PC-3 (cell line): Measurements from ENCODE around the gene LSM2. TPM values are rescaled to one million over a fixed set of nuclear protein-coding genes. Genes with fewer than 3 reads are reported as not detected.

Experiments used
- ATAC-seq: fragments of 200-7000 bp; cut with Tn5 transposase; 2 replicates; pipeline ENCODE4 v1.9.1; 2020; ENCODE audit warnings: mild to moderate bottlenecking, moderate library complexity
- BruUV-seq: library from RNA; stranded (reverse); fragments of 400-500 nt; replicated peaks from 2 replicates; lab custom pipeline; 2021; lab: Mats Ljungman, UMichigan
- CTCF ChIA-PET: fragments of 300-600 bp; sonication (Branson Sonifier 250); formaldehyde crosslinking; loops from one replicate; lab custom pipeline; 2022; ENCODE audit warnings: antibody characterized with exemption; lab: Charles Lee
- POLR2A ChIA-PET: fragments of 300-600 bp; sonication (Branson Sonifier 250); formaldehyde crosslinking; loops from one replicate; lab custom pipeline; 2022; ENCODE audit warnings: antibody characterized with exemption; ENCODE audit not compliant: unreplicated experiment; lab: Charles Lee
- DNase-seq: peaks from one replicate; pipeline ENCODE4 v3.0.0-alpha.2; 2015
- H2AFZ ChIP-seq: fragments of 300-600 bp; sonication (generic); 2 replicates; pipeline ENCODE4 v1.6.0; 2016; ENCODE audit warnings: antibody characterized with exemption, low read length
- H3F3A ChIP-seq: fragments of 300-600 bp; sonication (generic); one replicate; pipeline ENCODE4 v1.6.0; 2017; ENCODE audit warnings: antibody characterized with exemption, low read length, control low read depth, mild to moderate bottlenecking; ENCODE audit not compliant: unreplicated experiment
- H3K27ac ChIP-seq: fragments of 300-600 bp; sonication (generic); 2 replicates; pipeline ENCODE4 v1.5.1; 2016; ENCODE audit warnings: mild to moderate bottlenecking, low read length
- H3K27me3 ChIP-seq: fragments of 300-600 bp; sonication (generic); 2 replicates; pipeline ENCODE4 v1.6.1; 2016; ENCODE audit warnings: low read length, mixed read lengths
- H3K36me3 ChIP-seq: fragments of 300-600 bp; sonication (generic); 2 replicates; pipeline ENCODE4 v1.6.1; 2016; ENCODE audit warnings: low read depth, mixed run types, low read length, mixed read lengths
- H3K4me1 ChIP-seq: fragments of 300-600 bp; sonication (generic); 2 replicates; pipeline ENCODE4 v1.5.1; 2016; ENCODE audit warnings: low read length; ENCODE audit not compliant: insufficient read depth
- H3K4me2 ChIP-seq: fragments of 300-600 bp; sonication (generic); 2 replicates; pipeline ENCODE4 v1.6.0; 2016; ENCODE audit warnings: low read length
- H3K4me3 ChIP-seq: fragments of 300-600 bp; sonication (generic); 2 replicates; pipeline ENCODE4 v1.5.1; 2016; ENCODE audit warnings: mild to moderate bottlenecking, low read length, mixed read lengths
- H3K79me2 ChIP-seq: fragments of 300-600 bp; sonication (generic); 2 replicates; pipeline ENCODE4 v1.6.1; 2017; ENCODE audit warnings: low read length, mixed read lengths
- H3K9ac ChIP-seq: fragments of 300-600 bp; sonication (generic); 2 replicates; pipeline ENCODE4 v1.6.0; 2016; ENCODE audit warnings: mild to moderate bottlenecking, low read length
- H3K9me2 ChIP-seq: fragments of 300-600 bp; sonication (generic); replicated peaks from 2 replicates; pipeline ENCODE4 v1.6.1; 2016; ENCODE audit warnings: mixed run types, low read length, mixed read lengths
- H3K9me3 ChIP-seq: fragments of 300-600 bp; sonication (generic); 2 replicates; pipeline ENCODE4 v1.6.1; 2016; ENCODE audit warnings: low read length, mixed read lengths
- H4K20me1 ChIP-seq: fragments of 300-600 bp; sonication (generic); 2 replicates; pipeline ENCODE4 v1.6.1; 2016; ENCODE audit warnings: low read length, mixed read lengths
- EZH2 ChIP-seq: fragments of 300-600 bp; sonication (generic); IDR thresholded peaks from one replicate; pipeline ENCODE4 v1.6.1; 2017; ENCODE audit warnings: antibody characterized with exemption, mild to moderate bottlenecking, low read length; ENCODE audit not compliant: unreplicated experiment
- EZH2phosphoT487 ChIP-seq: fragments of 300-600 bp; sonication (generic); IDR thresholded peaks from 2 replicates; pipeline ENCODE4 v1.6.1; 2018; ENCODE audit warnings: mild to moderate bottlenecking, antibody characterized with exemption, low read length, borderline replicate concordance
- intact Hi-C: fragments of 100-400 bp; cut with micrococcal nuclease; formaldehyde crosslinking; loops from 2 replicates; pipeline ENCODE4 v1.9.0; 2023
- total RNA-seq: library from RNA; depleted of rRNA; stranded (reverse); fragments of >200 nt; gene quantifications from 2 replicates; pipeline ENCODE4 v1.2.3, GENCODE V29; 2014
- TF ChIP-seq, protein P1 (sequence below): fragments of 300-600 bp; sonication (generic); conservative IDR thresholded peaks from 2 replicates; pipeline ENCODE4 v1.5.1; 2017; ENCODE audit warnings: antibody characterized with exemption, low read depth, mild to moderate bottlenecking, low read length

LSM2 gene
- total RNA-seq, 1 experiment from 2014 or later = 143 TPM

DNA sequence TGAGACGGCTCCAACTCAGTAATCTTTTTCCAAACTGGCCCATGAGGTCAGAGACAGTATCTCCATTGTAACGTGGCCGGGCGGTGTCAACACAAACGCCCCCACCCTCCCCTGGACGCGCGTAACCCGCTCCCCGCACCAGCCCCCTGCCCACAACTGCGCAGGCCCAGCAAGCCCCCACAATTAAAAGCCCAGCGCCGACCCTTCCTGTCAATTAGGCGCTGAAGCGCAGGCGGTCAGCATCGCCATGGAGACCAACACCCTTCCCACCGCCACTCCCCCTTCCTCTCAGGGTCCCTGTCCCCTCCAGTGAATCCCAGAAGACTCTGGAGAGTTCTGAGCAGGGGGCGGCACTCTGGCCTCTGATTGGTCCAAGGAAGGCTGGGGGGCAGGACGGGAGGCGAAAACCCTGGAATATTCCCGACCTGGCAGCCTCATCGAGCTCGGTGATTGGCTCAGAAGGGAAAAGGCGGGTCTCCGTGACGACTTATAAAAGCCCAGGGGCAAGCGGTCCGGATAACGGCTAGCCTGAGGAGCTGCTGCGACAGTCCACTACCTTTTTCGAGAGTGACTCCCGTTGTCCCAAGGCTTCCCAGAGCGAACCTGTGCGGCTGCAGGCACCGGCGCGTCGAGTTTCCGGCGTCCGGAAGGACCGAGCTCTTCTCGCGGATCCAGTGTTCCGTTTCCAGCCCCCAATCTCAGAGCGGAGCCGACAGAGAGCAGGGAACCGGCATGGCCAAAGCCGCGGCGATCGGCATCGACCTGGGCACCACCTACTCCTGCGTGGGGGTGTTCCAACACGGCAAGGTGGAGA, 8.5 kb upstream of the LSM2 start, which contains the start of the genes HSPA1A and HSPA1L:
Gene HSPA1A (plus strand): TSS at position 519 of the 814 bp plus-strand sequence. CDS start 214 bp downstream, at position 733.
Gene HSPA1L (minus strand): TSS at position 259 of the 814 bp plus-strand sequence. CDS start 3,311 bp downstream, outside the sequence.
- H3K27me3 ChIP-seq = no peaks in the 10 kb centered on the region
- peak within 1 kb of the TSS; percentile 87 for H3K4me3 ChIP-seq
- CTCF ChIA-PET = interaction anchor here (0.5 to 1.0 kb wide), 6 partner anchors 8 to 40 kb away, joined by 3 to 7 read pairs (median 4); partner anchors contain the start of gene LSM2
- no peaks in the 10 kb centered on the region for H3K9me3 ChIP-seq
- no peaks in the 10 kb centered on the region for H3F3A ChIP-seq
- BruUV-seq = no TSS peak
- no peaks in the 10 kb centered on the region for H3K36me3 ChIP-seq
- TF ChIP-seq EZH2phosphoT487 = no peak
- TF ChIP-seq, protein P1, sequence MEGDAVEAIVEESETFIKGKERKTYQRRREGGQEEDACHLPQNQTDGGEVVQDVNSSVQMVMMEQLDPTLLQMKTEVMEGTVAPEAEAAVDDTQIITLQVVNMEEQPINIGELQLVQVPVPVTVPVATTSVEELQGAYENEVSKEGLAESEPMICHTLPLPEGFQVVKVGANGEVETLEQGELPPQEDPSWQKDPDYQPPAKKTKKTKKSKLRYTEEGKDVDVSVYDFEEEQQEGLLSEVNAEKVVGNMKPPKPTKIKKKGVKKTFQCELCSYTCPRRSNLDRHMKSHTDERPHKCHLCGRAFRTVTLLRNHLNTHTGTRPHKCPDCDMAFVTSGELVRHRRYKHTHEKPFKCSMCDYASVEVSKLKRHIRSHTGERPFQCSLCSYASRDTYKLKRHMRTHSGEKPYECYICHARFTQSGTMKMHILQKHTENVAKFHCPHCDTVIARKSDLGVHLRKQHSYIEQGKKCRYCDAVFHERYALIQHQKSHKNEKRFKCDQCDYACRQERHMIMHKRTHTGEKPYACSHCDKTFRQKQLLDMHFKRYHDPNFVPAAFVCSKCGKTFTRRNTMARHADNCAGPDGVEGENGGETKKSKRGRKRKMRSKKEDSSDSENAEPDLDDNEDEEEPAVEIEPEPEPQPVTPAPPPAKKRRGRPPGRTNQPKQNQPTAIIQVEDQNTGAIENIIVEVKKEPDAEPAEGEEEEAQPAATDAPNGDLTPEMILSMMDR = no peak
- no peak for TF ChIP-seq EZH2
- peak; percentile 98 for DNase-seq
- peak within 1 kb of the TSS; percentile 84 for H3K27ac ChIP-seq
- H2AFZ ChIP-seq = peak within 1 kb of the TSS; percentile 76
- H4K20me1 ChIP-seq = peaks cover 24% of the 10 kb centered on the region
- H3K79me2 ChIP-seq = peaks cover 42% of the 10 kb centered on the region
- H3K9ac ChIP-seq = peak within 1 kb of the TSS; percentile 63
- POLR2A ChIA-PET = interaction anchor here (0.5 to 1.8 kb wide), 16 partner anchors 8 to 1500 kb away, joined by 3 to 54 read pairs (median 5); partner anchors contain the start of genes HSPA1B, LSM2, NEU1 and VARS1
- peak; percentile 76 for ATAC-seq
- H3K4me2 ChIP-seq = peak within 1 kb of the TSS; percentile 89
- no peaks in the 10 kb centered on the region for H3K9me2 ChIP-seq
- H3K4me1 ChIP-seq = peaks cover 22% of the 10 kb centered on the region
- intact Hi-C loops = loop anchor here (2.0 to 5.0 kb wide), 3 partner anchors 20 to 78 kb away; partner anchors contain the start of genes CLIC1 and VARS1

DNA sequence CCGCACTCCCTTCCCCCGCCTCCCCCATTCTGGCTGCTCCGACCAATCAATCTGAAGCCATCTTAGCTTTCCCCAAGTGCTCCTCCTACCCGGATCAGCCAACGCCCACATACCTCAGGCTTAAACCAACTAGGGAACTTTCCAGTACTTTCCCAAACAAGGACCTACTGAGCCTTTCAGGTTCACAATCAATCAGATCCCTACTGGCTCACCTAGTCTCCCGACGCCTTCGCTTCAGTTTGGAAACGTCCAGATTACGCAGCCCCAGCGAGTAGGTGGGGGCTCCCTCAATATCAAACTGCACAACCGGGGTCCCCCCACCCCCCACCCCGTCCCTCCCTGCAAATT, 7.9 kb upstream of the LSM2 start:
- H2AFZ ChIP-seq = peak overlapping the region; percentile 65
- ATAC-seq (peak; percentile 69), DNase-seq (peak; percentile 96)
- intact Hi-C loops = loop anchor here (2.0 to 5.0 kb wide), 3 partner anchors 20 to 77 kb away; partner anchors contain the start of genes CLIC1 and VARS1
- H3K4me2 ChIP-seq = peak overlapping the region; percentile 89
- H3K27ac ChIP-seq = peak overlapping the region; percentile 84
- H3F3A ChIP-seq = no peaks in the 10 kb centered on the region
- no peaks in the 10 kb centered on the region for H3K9me3 ChIP-seq
- peak overlapping the region; percentile 87 for H3K4me3 ChIP-seq
- H3K9ac ChIP-seq = peak overlapping the region; percentile 55
- TF ChIP-seq EZH2 (no peak), EZH2phosphoT487 (no peak)
- TF ChIP-seq, protein P1 = no peak
- H3K36me3 ChIP-seq = no peaks in the 10 kb centered on the region
- ChIA-PET POLR2A (interaction anchor here (0.5 to 1.8 kb wide), 15 partner anchors 8 to 1500 kb away, joined by 3 to 54 read pairs (median 5); partner anchors contain the start of genes GPANK1, HSPA1B, LSM2 and NEU1), CTCF (interaction anchor here (0.6 to 1.0 kb wide), 5 partner anchors 8 to 20 kb away, joined by 3 to 7 read pairs (median 4); partner anchors contain the start of gene LSM2)
- H3K4me1 ChIP-seq = peaks cover 16% of the 10 kb centered on the region
- no peaks in the 10 kb centered on the region for H3K9me2 ChIP-seq
- H3K79me2 ChIP-seq = peaks cover 36% of the 10 kb centered on the region
- H4K20me1 ChIP-seq = peaks cover 20% of the 10 kb centered on the region
- BruUV-seq = no TSS peak
- H3K27me3 ChIP-seq = no peaks in the 10 kb centered on the region
